ENCODE data around the gene LUC7L2.

GRCh38 chr7:139427788-139428187, 68.1 kb downstream of the LUC7L2 start:
- no peak for TF ChIP-seq CTCF (IDR thresholded peaks at IDR 0.05; ENCODE audit: insufficient read depth, low read depth, low read length)
- TF ChIP-seq EZH2 (IDR thresholded peaks at IDR 0.05; ENCODE audit: insufficient read depth, low read length): no peak
